HG02884 (cell line): ENCODE measurements around the gene SCGB1D1.

Experiments used
- ATAC-seq: cut with Tn5 transposase; IDR thresholded peaks from one replicate; pipeline ENCODE4 v1.9.1; 2021; ENCODE audit warnings: mild to moderate bottlenecking, moderate library complexity; ENCODE audit not compliant: unreplicated experiment

SCGB1D1 gene

GRCh38 chr11:62221498-62221897, 31.5 kb downstream of the SCGB1D1 start:
- no peak for ATAC-seq

- ATAC-seq, result no peak
Observed at GRCh38 chr11:62223095-62223494, 33.1 kb downstream of the SCGB1D1 start.

GRCh38 chr11:62233730-62234129, 43.7 kb downstream of the SCGB1D1 start:
- ATAC-seq, result no peak

GRCh38 chr11:62236187-62236586, 46.2 kb downstream of the SCGB1D1 start:
- ATAC-seq, result no peak

- no peak for ATAC-seq
Observed at GRCh38 chr11:62237499-62237898, 47.5 kb downstream of the SCGB1D1 start.

- no peak for ATAC-seq
Observed at GRCh38 chr11:62238151-62238550, 48.1 kb downstream of the SCGB1D1 start.

- ATAC-seq, result no peak
Observed at GRCh38 chr11:62241095-62241494, 51.1 kb downstream of the SCGB1D1 start.

GRCh38 chr11:62242021-62242420, 52.0 kb downstream of the SCGB1D1 start, which contains the start of gene SCGB1D2:
SCGB1D2 (plus strand) TSS chr11:62242239; CDS start chr11:62242308, 69 bp downstream.
- no peak for ATAC-seq
